CD14-positive monocyte (primary cell): ENCODE data around the gene ZNF180. TPM values are rescaled to one million over a fixed set of nuclear protein-coding genes. Genes with fewer than 3 reads are reported as not detected.

ENCODE experiments used
- DNase-seq, 3 donors: peaks; one replicate each; pipeline ENCODE4 v3.0.0-alpha.2; 2011 to 2022
- H2AFZ ChIP-seq: 2 replicates; pipeline ENCODE4 v1.6.0; 2012; ENCODE audit warnings: mild to moderate bottlenecking, low read depth, low read length, inconsistent platforms; ENCODE audit not compliant: insufficient read depth, poor library complexity, severe bottlenecking
- H3K27ac ChIP-seq, 2 donors: 1 replicate in 1 of 2; 2 replicates in 1 of 2; pipeline ENCODE4 v1.5.1; 2012 to 2013; ENCODE audit warnings: low read length in 2 of 2, control low read depth in 1 of 2, inconsistent platforms in 1 of 2, low read depth in 1 of 2, mild to moderate bottlenecking in 1 of 2
- H3K27me3 ChIP-seq, 2 donors: one replicate each; pipeline versions ENCODE4 v1.6.0 to v1.6.1; 2011 to 2013; ENCODE audit warnings: low read length in 2 of 2; ENCODE audit not compliant: control insufficient read depth in 2 of 2, insufficient read depth in 2 of 2
- H3K36me3 ChIP-seq, 2 donors: replicated peaks in 1 of 2; 1 replicate in 1 of 2; 2 replicates in 1 of 2; pipeline versions ENCODE4 v1.5.1 to v1.6.1; 2012 to 2013; ENCODE audit warnings: low read length in 2 of 2, control low read depth in 1 of 2, inconsistent platforms in 1 of 2, mild to moderate bottlenecking in 1 of 2; ENCODE audit not compliant: insufficient read depth in 2 of 2, control insufficient read depth in 1 of 2
- H3K4me1 ChIP-seq, 2 donors: 1 replicate in 1 of 2; 2 replicates in 1 of 2; pipeline versions ENCODE4 v1.5.1 to v1.6.1; 2012 to 2013; ENCODE audit warnings: low read length in 2 of 2, control low read depth in 1 of 2, inconsistent platforms in 1 of 2, mild to moderate bottlenecking in 1 of 2, moderate library complexity in 1 of 2; ENCODE audit not compliant: insufficient read depth in 2 of 2, control insufficient read depth in 1 of 2
- H3K4me2 ChIP-seq: replicated peaks from 2 replicates; pipeline ENCODE3; 2012; ENCODE audit warnings: low read length, moderate library complexity, mild to moderate bottlenecking; ENCODE audit not compliant: poor library complexity, severe bottlenecking; ENCODE audit errors: extremely low read depth
- H3K4me3 ChIP-seq, 3 experiments: fragments of 200-600 bp in 1 of 3; sonication (generic) in 1 of 3; replicated peaks in 1 of 3; 1 replicate in 2 of 3; 2 replicates in 1 of 3; pipeline ENCODE4 v1.5.1; 2011 to 2013; ENCODE audit warnings: low read length in 3 of 3, mild to moderate bottlenecking in 3 of 3, control low read depth in 2 of 3, low read depth in 2 of 3, inconsistent platforms in 1 of 3, moderate library complexity in 1 of 3
- H3K79me2 ChIP-seq: 2 replicates; pipeline ENCODE4 v1.6.0; 2012; ENCODE audit warnings: mild to moderate bottlenecking, control low read depth, inconsistent platforms, low read length, moderate library complexity; ENCODE audit not compliant: insufficient read depth
- H3K9ac ChIP-seq: 2 replicates; pipeline ENCODE4 v1.6.0; 2017; ENCODE audit warnings: low read length, mild to moderate bottlenecking; ENCODE audit not compliant: insufficient read depth, poor library complexity, severe bottlenecking
- H3K9me3 ChIP-seq, 2 donors: replicated peaks in 1 of 2; 1 replicate in 1 of 2; 2 replicates in 1 of 2; pipeline versions ENCODE4 v1.5.1 to v1.6.1; 2012 to 2013; ENCODE audit warnings: low read length in 2 of 2, control low read depth in 1 of 2; ENCODE audit not compliant: control insufficient read depth in 1 of 2, insufficient read depth in 1 of 2
- H4K20me1 ChIP-seq: 2 replicates; pipeline ENCODE4 v1.6.0; 2012; ENCODE audit warnings: mild to moderate bottlenecking, low read length, control low read depth, moderate library complexity; ENCODE audit not compliant: insufficient read depth
- H3K27ac Mint-ChIP-seq, 7 donors: one replicate each; pipeline ENCODE4 v1.8.0; 2020; ENCODE audit warnings: mild to moderate bottlenecking in 7 of 7, mixed read lengths in 7 of 7, moderate library complexity in 6 of 7, inconsistent platforms in 2 of 7
- H3K27me3 Mint-ChIP-seq, 3 donors: one replicate each; pipeline ENCODE4 v1.8.0; 2021 to 2022; ENCODE audit warnings: low read depth in 3 of 3, mild to moderate bottlenecking in 3 of 3, mixed read lengths in 3 of 3, moderate library complexity in 3 of 3, inconsistent platforms in 1 of 3
- H3K36me3 Mint-ChIP-seq, 2 donors: one replicate each; pipeline ENCODE4 v1.8.0; 2020; ENCODE audit warnings: mixed read lengths in 2 of 2, inconsistent platforms in 1 of 2, mild to moderate bottlenecking in 1 of 2
- H3K4me1 Mint-ChIP-seq: one replicate; pipeline ENCODE4 v1.8.0; 2020; ENCODE audit warnings: mild to moderate bottlenecking, mixed read lengths
- H3K4me3 Mint-ChIP-seq, 2 donors: one replicate each; pipeline ENCODE4 v1.8.0; 2020; ENCODE audit warnings: mild to moderate bottlenecking in 2 of 2, mixed read lengths in 2 of 2, moderate library complexity in 1 of 2
- H3K9me3 Mint-ChIP-seq, 7 donors: one replicate each; pipeline ENCODE4 v1.8.0; 2020 to 2022; ENCODE audit warnings: mixed read lengths in 7 of 7, mild to moderate bottlenecking in 6 of 7, moderate library complexity in 6 of 7, inconsistent platforms in 2 of 7
- WGBS: methylation state at CpG from one replicate; pipeline ENCODE4 v1.1.5; 2013; ENCODE audit warnings: missing lambda C conversion rate; ENCODE audit not compliant: insufficient coverage; 5-methylcytosine and 5-hydroxymethylcytosine counted together
- intact Hi-C, 2 donors: fragments of 100-400 bp; cut with micrococcal nuclease; formaldehyde crosslinking; loops; one replicate each; pipeline versions ENCODE4 v1.15.0 to v1.15.1; 2023
- polyA plus RNA-seq, 3 donors: library from polyadenylated mRNA; depleted of rRNA in 1 of 3; unstranded in 2 of 3; stranded (reverse) in 1 of 3; fragments of 300-500 nt in 2 of 3; fragments of >200 nt in 1 of 3; fragmentation: Illumina TruSeq in 2 of 3; gene quantifications; 1 replicate in 2 of 3; 2 replicates in 1 of 3; pipeline ENCODE4 v1.2.3, GENCODE V29; 2012 to 2021
- TF ChIP-seq, protein P1 (sequence below): fragments of 200-600 bp; IDR thresholded peaks from one replicate; pipeline ENCODE4 v1.8.0; 2022; ENCODE audit warnings: antibody characterized with exemption, mild to moderate bottlenecking

Gene ZNF180
- polyA plus RNA-seq, 3 donors: 1.2 to 3.5 (median 2.7) TPM

- Mint-ChIP-seq H3K4me3 (no peak overlapping the region), H3K27ac (no peak overlapping the region), H3K36me3 (no peaks in the 10 kb centered on the region), H3K4me1 (no peaks in the 10 kb centered on the region), H3K9me3 (peaks cover 40 to 86% (median 75%) of the 10 kb centered on the region in 7 donors), H3K27me3 (peaks cover 0 to 2% (median 0%) of the 10 kb centered on the region in 3 donors)
- TF ChIP-seq, protein P1, sequence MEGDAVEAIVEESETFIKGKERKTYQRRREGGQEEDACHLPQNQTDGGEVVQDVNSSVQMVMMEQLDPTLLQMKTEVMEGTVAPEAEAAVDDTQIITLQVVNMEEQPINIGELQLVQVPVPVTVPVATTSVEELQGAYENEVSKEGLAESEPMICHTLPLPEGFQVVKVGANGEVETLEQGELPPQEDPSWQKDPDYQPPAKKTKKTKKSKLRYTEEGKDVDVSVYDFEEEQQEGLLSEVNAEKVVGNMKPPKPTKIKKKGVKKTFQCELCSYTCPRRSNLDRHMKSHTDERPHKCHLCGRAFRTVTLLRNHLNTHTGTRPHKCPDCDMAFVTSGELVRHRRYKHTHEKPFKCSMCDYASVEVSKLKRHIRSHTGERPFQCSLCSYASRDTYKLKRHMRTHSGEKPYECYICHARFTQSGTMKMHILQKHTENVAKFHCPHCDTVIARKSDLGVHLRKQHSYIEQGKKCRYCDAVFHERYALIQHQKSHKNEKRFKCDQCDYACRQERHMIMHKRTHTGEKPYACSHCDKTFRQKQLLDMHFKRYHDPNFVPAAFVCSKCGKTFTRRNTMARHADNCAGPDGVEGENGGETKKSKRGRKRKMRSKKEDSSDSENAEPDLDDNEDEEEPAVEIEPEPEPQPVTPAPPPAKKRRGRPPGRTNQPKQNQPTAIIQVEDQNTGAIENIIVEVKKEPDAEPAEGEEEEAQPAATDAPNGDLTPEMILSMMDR: no peak
- Histone ChIP-seq H3K9ac (no peak overlapping the region), H3K4me2 (no peak overlapping the region), H4K20me1 (no peaks in the 10 kb centered on the region), H3K4me1 (no peaks in the 10 kb centered on the region), H3K27ac (no peak overlapping the region), H3K27me3 (no peaks in the 10 kb centered on the region), H3K9me3 (peaks cover 63 to 75% of the 10 kb centered on the region in 2 donors), H3K4me3 (no peak overlapping the region), H3K36me3 (no peaks in the 10 kb centered on the region), H2AFZ (no peak overlapping the region), H3K79me2 (no peaks in the 10 kb centered on the region)
- intact Hi-C loops: no loop called here
- no peak for DNase-seq
- 100% methylated on average over 2 of the region's 2 CpGs for WGBS
Measured at GRCh38 chr19:44435441-44435840, 64.9 kb downstream of the ZNF180 start.

- no peaks in the 10 kb centered on the region for H3K36me3 ChIP-seq
- peaks cover 51 to 89% (median 74%) of the 10 kb centered on the region in 7 donors for H3K9me3 Mint-ChIP-seq
- no peaks in the 10 kb centered on the region for H3K27me3 ChIP-seq
Measured at GRCh38 chr19:44430956-44431355, 69.4 kb downstream of the ZNF180 start.

More at GRCh38 chr19:44430956-44431355, 69.4 kb downstream of the ZNF180 start:
- intact Hi-C loops: no loop called here
- H3K36me3 Mint-ChIP-seq: no peaks in the 10 kb centered on the region
- DNase-seq: no peak
- no peak overlapping the region for H3K4me3 Mint-ChIP-seq
- peaks cover 68 to 92% of the 10 kb centered on the region in 2 donors for H3K9me3 ChIP-seq
- no peaks in the 10 kb centered on the region for H3K4me1 ChIP-seq
- no peak overlapping the region for H3K9ac ChIP-seq
- H3K27ac ChIP-seq: no peak overlapping the region
- TF ChIP-seq, protein P1: no peak
- H3K79me2 ChIP-seq: no peaks in the 10 kb centered on the region
- no peak overlapping the region for H2AFZ ChIP-seq
- no peak overlapping the region for H3K4me3 ChIP-seq
- H4K20me1 ChIP-seq: no peaks in the 10 kb centered on the region
- no peak overlapping the region for H3K4me2 ChIP-seq
- H3K27ac Mint-ChIP-seq: no peak overlapping the region
- no peaks in the 10 kb centered on the region for H3K4me1 Mint-ChIP-seq
- H3K27me3 Mint-ChIP-seq: peaks cover 0 to 3% (median 0%) of the 10 kb centered on the region in 3 donors
- no CpG with 5 or more reads among the region's 1 CpG for WGBS

Other genes starting within 250 kb of the ZNF180 start
- gene ZNF233, start 240.6 kb downstream of the ZNF180 start, polyA plus RNA-seq: under 1 TPM in 2 of 3 donors, not detected in 1; 0.05 to 0.08 TPM
- 1 to 10 TPM in 1 of 3 donors, under 1 TPM in 2; 0.64 to 3.0 (median 0.92) TPM for gene ZNF235, start 195.5 kb downstream of the ZNF180 start, polyA plus RNA-seq
- under 1 TPM in 1 of 3 donors, not detected in 2; 0.03 TPM for gene ZNF112, start 143.8 kb downstream of the ZNF180 start, polyA plus RNA-seq
- under 1 TPM in 2 of 3 donors, not detected in 1; 0.07 to 0.09 TPM for gene ZNF285, start 98.9 kb downstream of the ZNF180 start, polyA plus RNA-seq
- under 1 TPM in 1 of 3 donors, not detected in 2; 0.03 TPM for gene ZNF229, start 52.0 kb downstream of the ZNF180 start, polyA plus RNA-seq
- not detected for gene CEACAM20, start 29.2 kb upstream of the ZNF180 start, polyA plus RNA-seq
- under 1 TPM; 0.23 to 0.46 (median 0.44) TPM for gene IGSF23, start 113.0 kb upstream of the ZNF180 start, polyA plus RNA-seq
- 10 to 100 TPM; 10.1 to 20.2 (median 12.9) TPM for gene PVR, start 143.4 kb upstream of the ZNF180 start, polyA plus RNA-seq
- 1 to 10 TPM in 1 of 3 donors, not detected in 2; 7.6 TPM for gene CEACAM19, start 171.0 kb upstream of the ZNF180 start, polyA plus RNA-seq
- not detected for gene CEACAM16, start 198.6 kb upstream of the ZNF180 start, polyA plus RNA-seq
- gene BCL3, start 248.2 kb upstream of the ZNF180 start, polyA plus RNA-seq: 100 to 1,000 TPM in 1 of 3 donors, 10 to 100 TPM in 2; 18.7 to 160 (median 23.1) TPM